HCT116 (cell line): ENCODE data around the gene ANKRD23. TPM values are rescaled to one million over a fixed set of nuclear protein-coding genes. Genes with fewer than 3 reads are reported as not detected.

ENCODE experiments used
- ATAC-seq: fragments of 200-7000 bp; cut with Tn5 transposase; 2 replicates; pipeline ENCODE4 v1.9.1; 2020; ENCODE audit warnings: mild to moderate bottlenecking, moderate library complexity
- BruUV-seq: library from RNA; stranded (reverse); fragments of 400-500 nt; replicated peaks from 2 replicates; lab custom pipeline; 2021; lab: Mats Ljungman, UMichigan
- CTCF ChIA-PET: fragments of 300-600 bp; sonication (Branson Sonifier 250); formaldehyde crosslinking; loops from one replicate; lab custom pipeline; 2021; ENCODE audit warnings: antibody characterized with exemption; lab: Charles Lee
- POLR2A ChIA-PET: fragments of 300-600, 350-600 bp; sonication (Branson Sonifier 250); formaldehyde crosslinking; loops from one replicate; lab custom pipeline; 2021; ENCODE audit warnings: antibody characterized with exemption; lab: Charles Lee
- RAD21 ChIA-PET, 2 experiments: fragments of 300-600 bp; sonication (Branson Sonifier 250); formaldehyde crosslinking; loops; one replicate each; lab custom pipeline; 2023; ENCODE audit warnings: low total read pairs in 2 of 2; ENCODE audit not compliant: uncharacterized antibody in 2 of 2, unreplicated experiment in 2 of 2, low non-redundant PET in 1 of 2; lab: Charles Lee
- DNase-seq: peaks from one replicate; pipeline ENCODE4 v3.0.0-alpha.2; 2010; ENCODE audit warnings: low read depth, low spot score
- H2AFZ ChIP-seq: fragments of 200-600 bp; shearing (Covaris generic), sonication (generic); 2 replicates; pipeline ENCODE4 v1.6.1; 2017; ENCODE audit warnings: low read depth, mixed run types, mixed read lengths, antibody characterized with exemption, low read length; ENCODE audit not compliant: poor library complexity, severe bottlenecking
- H3K27ac ChIP-seq: 2 replicates; pipeline ENCODE4 v1.5.1; 2012; ENCODE audit warnings: low read depth, low read length
- H3K27me3 ChIP-seq: fragments of 200-600 bp; sonication (generic); 2 replicates; pipeline ENCODE4 v1.6.1; 2016; ENCODE audit warnings: mixed run types, low read length, mixed read lengths; ENCODE audit not compliant: insufficient read depth
- H3K36me3 ChIP-seq, 2 experiments: fragments of 200-500 bp in 1 of 2; fragments of 200-600 bp in 1 of 2; sonication (Bioruptor generic) in 1 of 2; sonication (generic) in 1 of 2; 2 replicates each; pipeline versions ENCODE4 v1.5.1 to v1.6.1; 2014 to 2016; ENCODE audit warnings: low read length in 2 of 2, inconsistent platforms in 1 of 2, mixed read lengths in 1 of 2, mixed run types in 1 of 2; ENCODE audit not compliant: insufficient read depth in 2 of 2, control insufficient read depth in 1 of 2
- H3K4me1 ChIP-seq, 2 experiments: fragments of 200-600 bp in 1 of 2; sonication (generic) in 1 of 2; 2 replicates each; pipeline versions ENCODE4 v1.5.1 to v1.6.1; 2012 to 2017; ENCODE audit warnings: low read length in 2 of 2, inconsistent platforms in 1 of 2, mild to moderate bottlenecking in 1 of 2, mixed read lengths in 1 of 2, mixed run types in 1 of 2, moderate library complexity in 1 of 2; ENCODE audit not compliant: insufficient read depth in 2 of 2, control insufficient read depth in 1 of 2
- H3K4me2 ChIP-seq: fragments of 200-600 bp; sonication (generic); 2 replicates; pipeline ENCODE4 v1.6.1; 2017; ENCODE audit warnings: mixed run types, low read length, mixed read lengths
- H3K4me3 ChIP-seq, 2 experiments: fragments of 200-600 bp in 1 of 2; sonication (generic) in 1 of 2; replicated peaks in 1 of 2; 2 replicates each; pipeline ENCODE4 v1.5.1; 2011 to 2016; ENCODE audit warnings: low read length in 2 of 2, control low read depth in 1 of 2, low read depth in 1 of 2, mild to moderate bottlenecking in 1 of 2, mixed read lengths in 1 of 2, mixed run types in 1 of 2
- H3K79me2 ChIP-seq: fragments of 200-600 bp; sonication (generic); 2 replicates; pipeline ENCODE4 v1.6.1; 2017; ENCODE audit warnings: mild to moderate bottlenecking, mixed run types, low read length, moderate library complexity, mixed read lengths; ENCODE audit not compliant: insufficient read depth
- H3K9ac ChIP-seq: fragments of 200-600 bp; sonication (generic); 2 replicates; pipeline ENCODE4 v1.6.1; 2016; ENCODE audit warnings: low read length, mixed read lengths
- H3K9me2 ChIP-seq: fragments of 200-600 bp; sonication (generic), shearing (Covaris generic); 2 replicates; pipeline ENCODE4 v1.6.1; 2017; ENCODE audit warnings: mixed run types, mild to moderate bottlenecking, moderate library complexity; ENCODE audit not compliant: insufficient read depth
- H3K9me3 ChIP-seq, 2 experiments: fragments of 200-500 bp in 1 of 2; fragments of 200-600 bp in 1 of 2; sonication (Bioruptor generic) in 1 of 2; sonication (generic) in 1 of 2; 2 replicates each; pipeline ENCODE4 v1.6.1; 2014 to 2017; ENCODE audit warnings: low read length in 2 of 2, mixed read lengths in 2 of 2, inconsistent platforms in 1 of 2, low read depth in 1 of 2, mild to moderate bottlenecking in 1 of 2, mixed run types in 1 of 2, moderate library complexity in 1 of 2; ENCODE audit not compliant: control insufficient read depth in 1 of 2, insufficient read depth in 1 of 2
- H4K20me1 ChIP-seq: fragments of 200-600 bp; sonication (generic), shearing (Covaris generic); 2 replicates; pipeline ENCODE4 v1.6.1; 2017; ENCODE audit warnings: mixed run types, mild to moderate bottlenecking, moderate library complexity; ENCODE audit not compliant: insufficient read depth
- ELF1 ChIP-seq: IDR thresholded peaks from 2 replicates; pipeline ENCODE4 v1.6.1; 2012; ENCODE audit warnings: low read depth, borderline replicate concordance
- EZH2 ChIP-seq: fragments of 200-600 bp; sonication (generic); IDR thresholded peaks from 2 replicates; pipeline ENCODE4 v1.6.1; 2017; ENCODE audit warnings: antibody characterized with exemption, mixed run types
- EZH2phosphoT487 ChIP-seq: fragments of 200-600 bp; IDR thresholded peaks from 2 replicates; pipeline ENCODE4 v1.6.1; 2018; ENCODE audit warnings: antibody characterized with exemption, borderline replicate concordance
- POLR2A ChIP-seq: IDR thresholded peaks from 2 replicates; pipeline ENCODE4 v1.7.0; 2011; ENCODE audit warnings: borderline replicate concordance; ENCODE audit not compliant: insufficient read depth, insufficient read length; ENCODE audit errors: extremely low read depth
- RAD21 ChIP-seq: IDR thresholded peaks from 2 replicates; pipeline ENCODE4 v1.6.1; 2012; ENCODE audit warnings: low read depth, mild to moderate bottlenecking
- SRF ChIP-seq: IDR thresholded peaks from 2 replicates; pipeline ENCODE4 v1.6.1; 2012; ENCODE audit warnings: low read depth
- intact Hi-C: fragments of 100-400 bp; cut with micrococcal nuclease; formaldehyde crosslinking; loops from 2 replicates; pipeline ENCODE4 v1.10.0; 2022
- total RNA-seq: library from RNA; stranded (reverse); gene quantifications from one replicate; pipeline ENCODE4 v1.2.1, GENCODE V29; 2021; ENCODE audit not compliant: unreplicated experiment
- TF ChIP-seq, protein P1 (sequence below), 3 experiments: fragments of 200-600 bp in 1 of 3; sonication (generic) in 1 of 3; IDR thresholded peaks in 2 of 3; conservative IDR thresholded peaks in 1 of 3; 2 replicates each; pipeline ENCODE4 v1.5.1; 2012 to 2017; ENCODE audit warnings: low read depth in 2 of 3, low read length in 2 of 3, antibody characterized with exemption in 1 of 3, borderline replicate concordance in 1 of 3, control low read depth in 1 of 3, mild to moderate bottlenecking in 1 of 3, mixed read lengths in 1 of 3, mixed run types in 1 of 3, moderate library complexity in 1 of 3; ENCODE audit not compliant: insufficient read depth in 1 of 3

Gene ANKRD23
- total RNA-seq, 1 experiment from 2014 or later, result 1.4 TPM

DNA sequence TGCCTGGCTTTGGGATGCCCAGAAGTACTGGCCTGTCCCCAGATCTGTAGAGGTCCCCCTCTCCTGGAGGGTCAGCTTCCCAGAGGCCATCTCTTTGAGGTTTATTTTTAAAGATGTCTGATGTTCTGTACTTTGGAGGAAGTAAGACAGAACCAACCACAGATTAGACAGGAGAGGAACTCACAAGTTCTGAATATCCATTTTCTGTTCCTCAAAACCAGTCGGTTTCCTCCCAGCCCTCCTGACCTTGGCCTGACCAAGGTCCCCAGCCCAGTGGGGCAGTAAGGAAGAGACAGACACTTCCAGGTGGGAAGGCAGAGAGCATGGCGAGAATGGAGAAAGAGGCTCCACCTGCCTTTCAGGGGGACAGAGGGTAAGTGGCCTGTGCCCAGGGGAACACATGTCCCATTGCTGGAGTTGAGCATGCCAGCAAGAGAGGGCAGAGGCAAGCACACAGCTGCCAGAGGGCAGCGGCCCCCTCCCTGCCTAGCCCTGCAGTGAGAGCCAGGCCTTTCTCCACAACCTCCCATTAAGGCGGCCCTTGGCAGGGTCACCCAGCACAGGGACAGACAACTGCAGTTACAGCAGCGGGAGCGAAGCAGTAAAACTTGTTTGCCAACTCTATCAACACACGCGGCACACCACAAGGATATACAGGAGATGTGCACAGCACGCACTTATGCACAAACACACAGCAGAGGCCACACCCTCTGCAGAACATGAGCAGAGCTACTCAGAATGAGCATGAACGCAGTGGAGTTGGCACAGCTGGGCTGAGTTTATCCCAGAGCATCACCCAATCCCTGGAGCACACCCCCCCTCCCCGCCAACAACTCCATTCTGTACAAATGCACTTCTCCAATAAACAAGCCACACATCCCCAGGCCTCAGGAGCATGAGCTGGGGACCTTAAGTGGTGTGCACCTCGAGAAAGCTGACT lies 44.5 kb upstream of the ANKRD23 start:
- Histone ChIP-seq H3K9me2 (no peaks in the 10 kb centered on the region), H3K36me3 (no peaks in the 10 kb centered on the region), H3K4me3 (no peak overlapping the region), H3K27me3 (no peaks in the 10 kb centered on the region), H3K9ac (no peak overlapping the region), H3K9me3 (no peaks in the 10 kb centered on the region), H4K20me1 (no peaks in the 10 kb centered on the region), H3K79me2 (no peaks in the 10 kb centered on the region), H3K27ac (no peak overlapping the region), H3K4me2 (no peak overlapping the region), H2AFZ (no peak overlapping the region), H3K4me1 (peaks cover 0 to 8% of the 10 kb centered on the region in 2 experiments; a peak in 1 of 4 replicates)
- ChIA-PET CTCF (no interaction called here), POLR2A (no interaction called here), RAD21 (no interaction called here)
- no peak for DNase-seq
- no peak for ATAC-seq
- intact Hi-C loops, result no loop called here
- no TSS peak for BruUV-seq
- TF ChIP-seq, protein P1, sequence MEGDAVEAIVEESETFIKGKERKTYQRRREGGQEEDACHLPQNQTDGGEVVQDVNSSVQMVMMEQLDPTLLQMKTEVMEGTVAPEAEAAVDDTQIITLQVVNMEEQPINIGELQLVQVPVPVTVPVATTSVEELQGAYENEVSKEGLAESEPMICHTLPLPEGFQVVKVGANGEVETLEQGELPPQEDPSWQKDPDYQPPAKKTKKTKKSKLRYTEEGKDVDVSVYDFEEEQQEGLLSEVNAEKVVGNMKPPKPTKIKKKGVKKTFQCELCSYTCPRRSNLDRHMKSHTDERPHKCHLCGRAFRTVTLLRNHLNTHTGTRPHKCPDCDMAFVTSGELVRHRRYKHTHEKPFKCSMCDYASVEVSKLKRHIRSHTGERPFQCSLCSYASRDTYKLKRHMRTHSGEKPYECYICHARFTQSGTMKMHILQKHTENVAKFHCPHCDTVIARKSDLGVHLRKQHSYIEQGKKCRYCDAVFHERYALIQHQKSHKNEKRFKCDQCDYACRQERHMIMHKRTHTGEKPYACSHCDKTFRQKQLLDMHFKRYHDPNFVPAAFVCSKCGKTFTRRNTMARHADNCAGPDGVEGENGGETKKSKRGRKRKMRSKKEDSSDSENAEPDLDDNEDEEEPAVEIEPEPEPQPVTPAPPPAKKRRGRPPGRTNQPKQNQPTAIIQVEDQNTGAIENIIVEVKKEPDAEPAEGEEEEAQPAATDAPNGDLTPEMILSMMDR (IDR thresholded peaks at IDR 0.05 in 2 of 3, conservative IDR thresholded peaks at IDR 0.05 in 1 of 3; ENCODE audit: borderline replicate concordance in 1 of 3, insufficient read depth in 1 of 3, low read depth in 2 of 3, low read length in 2 of 3), result no peak
- TF ChIP-seq EZH2phosphoT487 (no peak), RAD21 (no peak), SRF (no peak), POLR2A (no peak), EZH2 (no peak), ELF1 (no peak)
